Loucy (cell line): ENCODE measurements around the gene LBX1.

Experiments
- EZH2phosphoT487 ChIP-seq: fragments of 200-600 bp; IDR thresholded peaks from 2 replicates; pipeline ENCODE4 v1.6.1; 2018; ENCODE audit warnings: antibody characterized with exemption, mild to moderate bottlenecking, moderate library complexity, borderline replicate concordance
- TF ChIP-seq, protein P1 (sequence below): fragments of 200-600 bp; sonication (generic); conservative IDR thresholded peaks from 2 replicates; pipeline ENCODE4 v1.5.1; 2014; ENCODE audit warnings: mild to moderate bottlenecking, antibody characterized with exemption, low read length

DNA sequence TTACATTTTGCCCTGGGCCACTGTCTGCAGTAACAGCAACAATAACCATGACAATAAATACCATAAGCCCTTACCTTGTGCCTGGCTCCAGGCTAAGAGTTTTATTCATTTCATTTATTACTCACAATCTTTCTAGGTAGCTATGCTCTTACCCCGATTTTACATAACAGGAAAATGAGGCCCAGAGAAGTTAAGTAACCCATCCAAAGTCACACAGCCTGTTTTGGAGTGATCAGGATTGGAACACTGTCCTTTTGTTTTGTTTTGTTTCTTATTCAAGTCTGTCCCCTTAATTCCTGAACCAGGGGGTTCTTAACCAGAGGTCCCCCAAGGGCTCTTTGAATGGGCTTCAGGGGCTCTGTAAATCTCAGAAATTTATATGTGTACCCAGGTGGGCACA, 4.2 kb upstream of the LBX1 start:
- TF ChIP-seq, protein P1, sequence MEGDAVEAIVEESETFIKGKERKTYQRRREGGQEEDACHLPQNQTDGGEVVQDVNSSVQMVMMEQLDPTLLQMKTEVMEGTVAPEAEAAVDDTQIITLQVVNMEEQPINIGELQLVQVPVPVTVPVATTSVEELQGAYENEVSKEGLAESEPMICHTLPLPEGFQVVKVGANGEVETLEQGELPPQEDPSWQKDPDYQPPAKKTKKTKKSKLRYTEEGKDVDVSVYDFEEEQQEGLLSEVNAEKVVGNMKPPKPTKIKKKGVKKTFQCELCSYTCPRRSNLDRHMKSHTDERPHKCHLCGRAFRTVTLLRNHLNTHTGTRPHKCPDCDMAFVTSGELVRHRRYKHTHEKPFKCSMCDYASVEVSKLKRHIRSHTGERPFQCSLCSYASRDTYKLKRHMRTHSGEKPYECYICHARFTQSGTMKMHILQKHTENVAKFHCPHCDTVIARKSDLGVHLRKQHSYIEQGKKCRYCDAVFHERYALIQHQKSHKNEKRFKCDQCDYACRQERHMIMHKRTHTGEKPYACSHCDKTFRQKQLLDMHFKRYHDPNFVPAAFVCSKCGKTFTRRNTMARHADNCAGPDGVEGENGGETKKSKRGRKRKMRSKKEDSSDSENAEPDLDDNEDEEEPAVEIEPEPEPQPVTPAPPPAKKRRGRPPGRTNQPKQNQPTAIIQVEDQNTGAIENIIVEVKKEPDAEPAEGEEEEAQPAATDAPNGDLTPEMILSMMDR: no peak
- TF ChIP-seq EZH2phosphoT487: no peak
